GM21360 (cell line): ENCODE results near the gene COMMD9.

Source experiments
- ATAC-seq: cut with Tn5 transposase; IDR thresholded peaks from one replicate; pipeline ENCODE4 v1.9.1; 2021; ENCODE audit warnings: mild to moderate bottlenecking, moderate library complexity; ENCODE audit not compliant: unreplicated experiment

The COMMD9 gene

DNA sequence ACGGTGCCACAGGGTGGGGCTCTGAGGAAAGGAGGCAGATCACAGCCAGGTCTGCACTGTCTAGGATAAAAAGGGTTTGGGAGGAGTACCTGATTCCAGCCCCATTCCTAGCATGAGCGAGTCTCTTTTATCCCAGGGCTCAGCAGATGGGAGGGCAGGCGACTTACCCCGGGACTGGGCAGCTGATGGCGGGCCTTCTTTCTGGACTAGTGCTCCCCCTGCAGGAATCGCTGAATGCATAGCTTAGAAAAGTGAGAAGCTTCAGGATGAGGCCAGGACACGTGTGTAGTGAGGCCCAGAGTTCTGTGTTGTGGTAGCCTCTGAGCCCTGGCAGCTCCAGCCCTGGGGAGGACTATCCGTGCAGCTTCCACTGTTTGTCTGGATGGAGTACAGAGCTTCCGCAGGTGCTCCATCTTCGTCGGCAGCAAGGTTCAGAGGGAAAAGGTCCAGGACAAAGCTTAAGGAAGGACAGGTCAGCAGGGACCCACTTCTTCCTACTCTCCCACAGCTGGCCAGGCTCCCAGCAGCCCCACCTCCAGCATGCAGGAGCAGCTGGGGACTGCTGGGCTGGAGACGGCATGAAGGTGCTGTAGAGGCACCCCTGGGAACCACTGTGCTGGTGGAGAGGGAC lies 30.4 kb downstream of the COMMD9 start:
- no peak for ATAC-seq

DNA sequence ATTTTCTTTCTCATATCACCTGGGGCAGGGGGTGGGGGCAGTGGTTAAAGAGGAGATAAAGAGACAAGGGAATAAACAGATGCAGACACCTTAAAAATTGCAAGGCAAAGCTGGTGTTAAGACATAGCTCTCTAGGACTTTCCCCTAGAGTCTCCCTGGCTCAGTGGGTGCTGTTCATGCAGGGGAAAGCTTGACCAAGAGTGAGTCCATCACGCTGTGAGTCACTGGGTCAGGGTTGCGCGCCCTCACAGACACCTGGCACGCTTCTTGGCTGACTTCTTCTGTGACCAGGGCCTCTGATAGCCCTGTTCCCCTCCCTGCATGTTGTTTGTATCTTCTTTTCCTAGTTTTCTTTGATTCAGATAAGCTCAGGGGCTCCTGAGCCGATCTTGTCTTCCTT lies 31.9 kb downstream of the COMMD9 start:
- no peak for ATAC-seq

DNA sequence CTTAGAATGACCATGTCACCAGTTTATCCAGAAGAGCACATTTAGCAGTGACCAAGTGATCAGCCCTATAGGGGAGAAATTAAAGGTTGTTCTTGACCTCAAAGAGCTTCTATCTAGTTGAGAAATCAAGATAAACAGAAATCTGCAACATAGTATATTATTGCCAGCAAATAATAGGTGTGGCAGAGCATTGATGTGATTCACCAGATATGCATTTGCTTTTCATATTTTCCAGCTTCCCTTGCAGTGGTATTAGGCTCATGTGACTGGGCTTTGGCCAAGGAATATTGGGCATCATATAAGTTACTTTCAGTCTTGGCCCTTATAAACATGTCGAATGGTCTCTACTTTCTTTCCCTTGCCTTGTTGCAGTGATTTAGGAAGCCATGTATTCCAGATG lies 34.5 kb downstream of the COMMD9 start:
- no peak for ATAC-seq

DNA sequence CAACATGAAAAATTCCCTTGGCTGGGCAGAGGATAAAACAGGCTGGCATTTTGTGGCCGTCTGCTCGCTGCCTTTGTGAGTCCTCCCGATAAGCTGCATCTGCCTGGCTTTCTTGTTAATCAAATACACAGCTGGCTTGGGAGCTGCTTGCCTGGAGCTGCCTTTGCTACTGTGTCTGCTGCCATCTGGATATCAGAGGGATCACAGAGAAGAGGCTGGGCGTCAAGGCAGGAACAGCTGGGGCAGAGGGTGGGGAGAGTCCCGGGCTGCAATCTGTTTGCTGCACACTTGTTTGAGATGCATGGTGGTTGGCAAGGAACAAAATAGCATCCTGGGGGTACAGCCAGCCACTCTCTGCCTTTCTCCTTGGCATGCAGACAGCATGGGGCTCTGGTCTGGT lies 36.0 kb downstream of the COMMD9 start:
- no peak for ATAC-seq

DNA sequence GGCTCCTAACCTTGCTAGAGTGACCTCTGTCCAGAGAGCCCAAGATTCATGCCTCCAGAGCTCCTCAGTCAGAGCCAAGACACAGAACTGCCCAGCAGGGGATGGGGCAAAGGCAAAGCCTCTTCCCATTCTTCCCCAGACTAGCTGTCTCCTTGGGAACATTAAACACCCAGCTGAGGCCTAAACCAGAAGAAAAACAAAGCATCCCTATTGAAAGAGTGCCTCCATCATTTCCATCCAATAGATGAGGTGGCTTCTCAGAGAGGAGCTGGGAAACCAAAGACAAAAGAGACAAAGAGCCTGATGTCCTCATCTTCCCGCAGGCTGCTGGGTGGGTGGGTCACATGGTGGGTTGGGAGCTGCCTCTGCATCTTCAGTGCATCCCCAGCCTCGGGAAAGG lies 37.4 kb downstream of the COMMD9 start:
- no peak for ATAC-seq

DNA sequence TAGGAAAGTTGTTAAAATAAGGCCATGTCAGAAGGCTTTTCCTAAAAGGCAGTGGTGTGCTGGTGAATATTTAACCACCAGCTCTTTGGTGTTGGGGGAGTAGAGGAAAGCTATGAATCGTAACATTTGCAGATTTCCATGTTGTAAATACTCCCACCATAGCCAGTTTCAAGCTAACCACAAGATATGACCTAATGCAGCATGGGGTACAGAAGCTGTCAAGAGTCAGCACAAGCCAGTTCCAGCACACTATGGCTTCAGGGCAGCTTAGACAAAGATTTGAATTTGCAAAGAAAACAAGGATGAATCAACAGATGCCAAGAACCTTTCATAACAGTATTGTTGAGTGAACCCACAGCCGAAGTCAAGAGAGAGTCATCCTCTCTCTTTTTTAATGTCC lies 40.0 kb downstream of the COMMD9 start:
- ATAC-seq = no peak

DNA sequence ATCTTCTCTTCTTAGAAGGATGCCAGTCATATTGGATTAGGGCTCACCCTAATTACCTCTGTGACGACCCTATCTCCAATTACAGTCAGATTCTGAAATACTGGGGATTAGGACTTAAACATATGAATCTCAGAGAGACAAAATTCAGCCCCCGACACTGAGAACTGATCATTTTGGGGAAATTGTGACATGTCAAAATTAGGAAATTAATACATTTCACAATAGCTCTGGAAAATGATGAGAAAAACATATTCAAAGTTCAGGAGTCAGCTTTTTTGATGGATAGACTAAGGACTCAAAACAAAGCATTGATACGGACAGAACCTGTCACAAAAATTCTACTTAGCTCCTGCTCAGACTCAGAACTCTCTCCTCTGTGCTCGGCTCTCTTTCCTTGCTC lies 40.8 kb downstream of the COMMD9 start:
- ATAC-seq = no peak

DNA sequence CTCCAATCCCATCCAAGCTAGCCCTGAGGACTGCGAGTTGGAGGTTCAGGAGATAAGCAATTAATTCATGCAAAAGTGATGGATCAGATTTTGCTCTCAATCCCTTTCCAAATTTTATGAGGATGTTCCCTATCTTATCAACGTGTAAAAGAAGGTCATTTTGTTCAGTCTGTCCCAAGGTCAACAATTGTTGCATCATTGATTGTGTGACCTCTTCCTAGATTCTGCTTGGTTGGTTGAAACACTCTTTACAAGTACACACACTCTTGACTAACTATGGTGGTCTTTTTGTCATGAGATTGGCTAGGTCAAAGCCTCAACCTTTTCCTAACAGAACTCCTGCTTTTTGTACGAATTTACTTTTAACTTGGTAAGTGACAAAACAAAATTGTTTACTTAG lies 41.7 kb downstream of the COMMD9 start:
- no peak for ATAC-seq

DNA sequence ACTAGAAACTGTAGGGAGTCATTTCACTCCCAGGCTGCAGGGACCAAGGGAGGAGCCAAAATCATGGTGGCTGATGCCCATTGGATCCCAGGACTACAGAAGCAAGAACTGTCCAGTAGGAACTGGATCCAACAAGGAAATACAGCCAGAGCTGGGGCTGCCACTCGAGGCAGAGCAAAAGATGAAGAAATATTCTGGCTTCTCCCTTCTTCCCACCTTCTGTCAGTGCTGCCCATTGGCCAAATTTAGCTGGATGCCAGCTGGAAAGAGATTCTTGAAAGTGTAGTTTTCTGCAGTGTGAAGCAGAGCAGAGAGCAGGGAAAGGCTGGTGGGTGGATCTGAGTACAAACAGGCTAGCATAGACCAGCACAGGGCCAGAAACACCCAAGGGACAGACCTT lies 45.6 kb downstream of the COMMD9 start:
- no peak for ATAC-seq

DNA sequence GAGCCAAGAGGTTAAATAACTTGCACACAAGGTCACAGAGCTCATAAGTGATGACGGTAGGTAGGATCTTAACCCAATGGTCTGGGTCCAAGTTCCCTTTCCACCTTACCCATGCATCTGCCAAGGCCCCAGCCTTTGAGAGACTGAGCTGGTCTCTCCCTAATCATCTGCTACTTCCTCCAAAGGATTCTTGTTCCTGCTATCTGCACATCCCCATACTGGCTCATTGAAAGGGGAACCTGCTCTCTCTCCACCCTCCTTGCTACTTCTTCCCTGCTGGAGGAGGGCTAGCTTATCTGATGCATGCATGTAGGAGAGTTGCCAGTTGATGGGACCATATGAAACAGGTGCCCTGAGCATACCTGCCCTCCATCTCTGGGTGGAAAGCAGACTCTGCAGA lies 47.7 kb downstream of the COMMD9 start:
- ATAC-seq = no peak

DNA sequence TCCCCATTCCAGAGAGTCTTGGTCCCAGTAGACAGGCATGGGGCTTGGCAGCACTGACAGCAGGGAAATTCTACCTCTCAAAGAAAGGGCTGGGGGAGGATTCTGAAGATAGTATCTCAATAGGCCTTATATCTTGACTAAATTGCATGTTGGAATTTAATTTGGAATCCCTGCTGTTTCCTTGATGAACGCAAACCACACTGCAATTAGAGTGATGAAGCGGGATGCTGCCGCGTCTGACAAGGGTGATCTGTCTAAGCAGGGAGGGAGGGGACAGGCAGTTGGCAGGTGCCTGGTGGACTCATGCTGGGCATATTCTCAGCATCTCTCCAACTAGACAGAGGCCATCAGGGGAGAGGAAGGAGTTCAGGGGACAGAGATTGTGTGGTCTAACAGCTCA lies 48.4 kb downstream of the COMMD9 start:
- ATAC-seq = no peak

DNA sequence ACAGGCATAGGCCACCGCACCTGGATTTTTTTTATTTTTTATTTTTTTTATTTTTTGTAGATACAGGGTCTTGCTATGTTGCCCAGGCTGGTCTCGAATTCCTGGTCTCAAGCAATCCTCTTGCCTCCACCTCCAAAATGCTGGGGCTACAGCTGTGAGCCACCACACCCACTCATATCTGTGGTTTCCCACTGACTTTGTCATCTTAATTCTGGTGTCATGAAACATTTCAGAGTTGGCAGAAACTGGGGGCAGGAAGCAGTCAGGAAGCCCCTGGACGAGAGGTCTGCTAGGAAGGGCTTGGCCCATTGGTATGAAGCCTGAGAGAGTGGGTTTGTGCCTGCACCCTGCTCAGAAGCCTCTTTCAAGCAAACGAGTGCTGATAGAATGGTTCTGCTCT lies 49.1 kb downstream of the COMMD9 start:
- ATAC-seq = no peak

DNA sequence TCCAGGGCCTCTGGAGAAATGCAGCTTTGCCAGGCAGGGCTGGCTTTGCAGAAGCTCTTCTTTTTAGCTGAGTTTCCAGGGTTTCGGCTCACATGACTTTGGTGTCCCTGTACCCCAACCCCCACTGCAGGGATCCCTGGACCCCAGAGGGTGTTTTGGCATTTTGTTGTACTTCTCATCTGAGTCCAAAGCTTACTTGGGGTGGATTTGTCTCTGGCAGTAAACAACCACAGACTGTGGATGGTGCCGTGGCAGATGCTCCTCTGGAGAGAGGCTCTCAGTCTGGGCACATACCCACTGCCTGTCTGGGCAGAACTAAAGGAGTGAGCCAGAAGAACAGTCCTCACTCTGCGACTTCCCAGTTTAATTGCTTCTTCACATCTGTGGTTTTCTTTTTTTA lies 49.6 kb downstream of the COMMD9 start:
- ATAC-seq = no peak

DNA sequence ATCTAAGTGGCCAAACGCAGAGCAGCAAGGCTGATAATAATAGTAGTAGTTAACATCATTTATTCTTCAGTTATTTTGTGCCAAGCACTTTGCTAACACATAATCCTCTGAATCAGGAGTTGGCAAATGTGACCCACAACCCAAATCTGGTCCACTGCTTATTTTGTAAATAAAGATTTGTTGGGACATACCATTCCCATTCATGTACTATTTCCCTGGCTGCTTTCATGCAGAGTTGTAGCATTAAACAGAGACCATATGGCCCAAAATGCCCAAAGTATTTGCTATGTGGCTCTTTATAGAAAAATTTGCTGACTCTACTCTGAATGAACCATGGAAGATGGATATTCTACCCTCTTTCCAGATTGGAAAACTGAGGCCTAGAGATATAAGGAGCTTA lies 50.3 kb downstream of the COMMD9 start:
- no peak for ATAC-seq

DNA sequence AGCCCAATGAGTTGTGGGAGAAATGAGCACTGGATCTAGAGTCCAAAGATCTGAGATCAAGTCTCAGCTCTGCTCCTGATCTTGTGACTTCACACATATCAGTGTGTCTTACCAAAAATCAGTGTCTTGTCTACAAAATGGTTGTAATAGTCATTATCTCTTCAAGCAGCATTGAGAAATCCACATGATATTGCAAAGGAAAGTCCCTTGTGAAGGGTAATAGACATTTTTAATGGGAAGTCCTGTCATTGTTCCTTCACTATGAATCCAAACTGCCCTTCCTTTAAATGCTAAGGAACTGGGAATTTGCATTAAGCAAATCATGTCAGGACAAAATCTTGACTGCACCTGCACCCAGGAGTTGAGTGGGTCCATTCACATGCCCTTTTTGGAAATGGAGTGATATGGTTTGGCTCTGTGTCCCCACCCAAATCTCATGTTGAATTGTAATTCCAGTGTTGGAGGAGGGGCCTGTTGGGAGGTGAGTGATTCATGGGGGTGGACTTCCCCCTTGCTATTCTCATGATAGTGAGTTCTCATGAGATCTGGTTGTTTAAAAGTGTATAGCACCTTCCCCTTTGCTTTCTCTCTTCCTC lies 51.1 kb downstream of the COMMD9 start:
- no peak for ATAC-seq

DNA sequence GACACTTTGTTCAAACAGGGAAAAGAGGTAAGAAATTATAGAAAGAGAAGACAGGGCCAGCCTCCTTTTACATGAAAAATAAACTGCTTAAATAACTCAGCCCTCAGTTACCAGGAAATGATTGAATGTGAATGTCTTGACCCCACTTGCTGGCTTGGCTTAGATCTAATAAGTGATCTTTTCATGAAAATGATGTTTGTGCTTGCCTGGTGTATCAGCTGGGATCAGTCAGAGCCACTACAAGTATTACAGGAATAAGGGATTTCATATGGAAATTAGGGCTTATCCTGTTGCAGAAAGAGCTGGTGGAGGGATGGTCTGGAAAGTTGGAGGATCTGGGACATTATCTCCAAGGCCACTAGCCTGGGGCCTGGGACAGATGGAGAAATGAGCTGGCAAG lies 51.8 kb downstream of the COMMD9 start:
- ATAC-seq = no peak

DNA sequence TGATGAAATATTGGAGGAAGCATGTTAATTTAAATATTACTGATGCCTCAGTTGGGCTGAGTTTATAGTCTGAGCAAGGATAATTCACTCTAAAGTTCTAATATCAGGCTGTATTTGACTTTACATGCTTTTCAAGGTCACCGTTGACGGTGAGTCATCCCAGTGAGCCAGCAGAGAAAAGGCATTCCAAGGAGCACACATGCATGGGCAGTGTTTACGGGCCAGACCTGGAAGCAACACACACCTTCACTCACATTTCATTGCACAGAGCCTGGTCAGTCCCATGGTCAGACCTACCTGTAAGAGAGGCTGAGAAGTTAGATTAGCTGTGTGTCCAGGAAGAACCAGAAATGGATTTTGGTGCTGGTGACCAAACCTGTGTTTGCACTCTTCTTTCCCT lies 53.5 kb downstream of the COMMD9 start:
- no peak for ATAC-seq

DNA sequence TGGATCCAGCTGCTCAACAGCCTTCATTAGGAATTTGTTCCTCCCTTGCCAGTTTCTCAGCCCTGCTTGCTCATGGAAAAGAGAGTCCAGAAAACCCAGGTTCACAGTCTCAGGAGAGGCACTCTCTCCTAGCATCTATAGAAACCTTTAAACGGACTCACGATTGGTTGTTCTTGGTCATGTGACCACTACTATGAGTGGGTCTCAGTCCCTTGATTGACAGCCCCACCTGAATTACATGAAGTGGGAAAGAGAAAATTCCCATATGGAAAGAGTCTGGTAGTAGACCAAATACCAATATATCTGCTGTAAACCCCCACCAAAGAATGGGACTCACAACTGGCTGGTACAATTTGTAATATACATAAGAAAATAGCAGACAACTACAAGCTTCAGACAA lies 54.4 kb downstream of the COMMD9 start:
- no peak for ATAC-seq

DNA sequence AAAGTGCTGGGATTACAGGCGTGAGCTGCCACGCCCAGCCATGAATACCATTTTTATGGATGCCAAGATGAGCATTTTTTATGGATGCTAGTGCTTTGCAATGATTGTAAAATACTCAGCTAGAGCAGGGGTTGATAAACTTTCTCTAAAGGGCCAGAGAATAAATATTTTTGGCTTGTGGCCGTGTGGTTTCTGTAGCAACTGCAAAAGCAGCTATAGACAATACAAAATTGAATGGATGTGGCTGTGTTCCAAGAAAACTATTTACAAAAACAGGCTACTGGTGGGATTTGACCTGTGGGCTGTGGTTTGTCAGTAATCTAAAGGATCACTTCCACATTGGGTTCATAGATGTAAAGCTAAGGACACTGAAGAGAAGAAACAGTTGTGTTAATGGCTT lies 56.0 kb downstream of the COMMD9 start:
- ATAC-seq = no peak

DNA sequence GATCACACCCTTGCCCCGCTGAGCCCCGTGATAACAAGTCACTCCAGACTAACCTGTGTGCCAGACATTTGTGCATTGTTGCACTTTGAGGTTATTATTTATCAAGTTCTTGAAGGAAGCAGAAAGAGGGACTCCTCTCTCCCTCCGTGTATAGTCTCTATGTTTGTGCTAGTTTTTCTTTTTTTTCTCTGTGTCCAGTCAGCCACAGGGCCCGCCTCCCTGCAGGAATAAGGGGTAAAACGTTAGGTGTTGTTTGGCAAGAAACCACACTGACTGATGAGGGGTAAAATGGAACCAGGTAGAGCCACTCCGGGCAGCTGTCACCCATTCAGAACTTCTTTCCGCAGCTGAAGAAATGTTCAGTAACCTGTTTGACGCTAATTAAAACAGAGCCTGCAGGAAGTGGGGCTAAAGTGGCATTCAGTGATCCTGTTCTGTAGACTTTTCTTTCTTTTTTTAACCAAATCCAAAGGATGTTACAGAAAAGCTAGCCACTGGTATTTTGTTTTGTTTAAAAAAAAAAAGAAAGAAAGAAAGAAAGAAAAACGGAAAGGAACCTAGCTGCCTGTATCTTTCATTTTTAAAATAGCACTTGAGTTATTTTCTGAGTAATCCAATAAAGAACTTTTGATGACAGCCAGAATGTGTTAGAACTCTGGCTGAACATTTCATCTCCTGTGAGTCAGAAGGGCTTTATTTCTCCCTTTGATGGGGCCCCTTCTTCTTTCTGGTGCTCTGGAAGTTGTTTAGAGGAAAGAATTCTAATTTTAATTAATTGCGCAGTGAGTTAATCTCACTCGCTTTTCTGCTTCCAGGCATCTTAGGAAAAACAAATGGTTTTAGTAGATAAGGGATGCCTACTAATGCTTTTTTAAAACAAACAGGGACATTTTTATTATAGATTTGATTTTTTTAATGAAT lies 58.2 kb downstream of the COMMD9 start:
- no peak for ATAC-seq

DNA sequence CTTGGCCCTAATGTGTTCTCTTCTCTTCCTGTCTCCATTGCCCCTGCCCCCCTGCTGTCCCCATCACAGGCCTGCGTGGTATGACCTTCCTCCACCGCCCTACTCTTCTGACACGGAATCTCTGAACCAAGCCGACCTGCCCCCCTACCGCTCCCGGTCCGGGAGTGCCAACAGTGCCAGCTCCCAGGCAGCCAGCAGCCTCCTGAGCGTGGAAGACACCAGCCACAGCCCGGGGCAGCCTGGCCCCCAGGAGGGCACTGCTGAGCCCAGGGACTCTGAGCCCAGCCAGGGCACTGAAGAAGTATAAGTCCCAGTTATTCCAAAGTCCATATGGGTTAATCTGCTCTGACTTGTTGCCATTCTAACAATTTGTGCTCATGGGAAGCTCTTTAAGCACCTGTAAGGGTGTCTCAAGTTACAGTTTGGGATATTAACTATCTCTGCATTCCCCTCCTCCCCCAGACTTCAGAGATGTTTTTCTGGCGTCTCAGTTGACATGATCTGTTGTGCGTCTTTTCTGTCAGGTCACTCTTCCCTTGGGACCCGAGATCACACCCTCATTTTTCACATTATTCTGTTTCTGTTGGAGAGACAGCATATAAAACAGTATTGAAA lies 60.0 kb downstream of the COMMD9 start:
- no peak for ATAC-seq

DNA sequence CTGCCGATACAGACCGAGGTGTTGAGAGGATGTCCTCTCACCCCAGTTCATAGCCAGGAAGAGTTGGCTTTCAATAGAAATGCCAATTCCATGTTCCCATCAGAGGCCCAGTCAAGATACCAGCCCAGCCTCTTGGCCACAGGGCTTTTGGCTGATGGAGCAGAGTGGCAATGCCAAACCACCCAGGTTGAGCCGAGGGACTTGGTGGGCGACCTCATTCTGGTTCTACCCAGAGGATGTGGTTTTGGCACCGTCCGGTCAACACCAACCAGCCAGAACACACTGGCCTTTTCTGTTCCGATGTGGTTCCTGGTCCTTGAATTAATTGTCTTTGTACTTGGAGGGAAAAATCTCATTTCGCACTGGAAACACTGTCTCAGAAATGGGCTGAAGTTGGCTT lies 60.5 kb downstream of the COMMD9 start:
- ATAC-seq = no peak
